ENCODE results near the gene RPN2.

RPN2 gene

GRCh38 chr20:37244572-37244957 lies 65.4 kb downstream of the RPN2 start:
- DNase-seq: no peak

GRCh38 chr20:37245216-37246150 lies 66.4 kb downstream of the RPN2 start:
- DNase-seq: no peak

GRCh38 chr20:37246736-37247135 lies 67.6 kb downstream of the RPN2 start:
- DNase-seq: no peak

GRCh38 chr20:37247547-37247946 lies 68.4 kb downstream of the RPN2 start:
- DNase-seq: no peak

- DNase-seq: no peak
These were observed 70.2 kb downstream of the RPN2 start for GRCh38 chr20:37249304-37249703.

GRCh38 chr20:37251825-37252477 lies 72.8 kb downstream of the RPN2 start:
- DNase-seq: no peak

- no peak for DNase-seq
These were observed 74.0 kb downstream of the RPN2 start for GRCh38 chr20:37253087-37253486.

- no peak for DNase-seq
These were observed 75.2 kb downstream of the RPN2 start for GRCh38 chr20:37254114-37254878.

GRCh38 chr20:37256286-37256685 lies 77.2 kb downstream of the RPN2 start:
- DNase-seq: no peak

- DNase-seq: no peak
These were observed 78.4 kb downstream of the RPN2 start for GRCh38 chr20:37257530-37257929.

- DNase-seq: no peak
These were observed 78.9 kb downstream of the RPN2 start for GRCh38 chr20:37257988-37258387.

- DNase-seq: no peak
These were observed 79.9 kb downstream of the RPN2 start for GRCh38 chr20:37259031-37259430.

GRCh38 chr20:37259865-37260264 lies 80.7 kb downstream of the RPN2 start:
- no peak for DNase-seq

GRCh38 chr20:37260923-37261322 lies 81.8 kb downstream of the RPN2 start:
- no peak for DNase-seq

- no peak for DNase-seq
These were observed 82.6 kb downstream of the RPN2 start, which contains the start of gene GHRH for GRCh38 chr20:37261714-37262113. Gene GHRH (minus strand): TSS chr20:37261814. CDS start chr20:37256889, 4,925 bp downstream.

GRCh38 chr20:37262505-37262904 lies 83.4 kb downstream of the RPN2 start:
- DNase-seq: no peak

GRCh38 chr20:37263686-37264085 lies 84.6 kb downstream of the RPN2 start:
- DNase-seq: no peak

GRCh38 chr20:37265152-37265551 lies 86.0 kb downstream of the RPN2 start:
- DNase-seq: no peak

- DNase-seq: no peak
These were observed 88.0 kb downstream of the RPN2 start for GRCh38 chr20:37266940-37267666.

GRCh38 chr20:37267667-37268313 lies 88.7 kb downstream of the RPN2 start:
- no peak for DNase-seq

GRCh38 chr20:37270576-37271420 lies 91.7 kb downstream of the RPN2 start:
- no peak for DNase-seq

Measured in kidney glomerular epithelial cell (primary cell).